HFF-Myc (cell line): ENCODE results near the gene GLG1.

Source experiments
- DNase-seq: peaks from one replicate; pipeline ENCODE4 v3.0.0-alpha.2; 2011; ENCODE audit warnings: low read depth; ENCODE audit errors: extremely low read depth
- H3K4me3 ChIP-seq: replicated peaks from 2 replicates; pipeline ENCODE4 v1.5.1; 2011; ENCODE audit warnings: low read depth, mild to moderate bottlenecking, control low read depth, low read length
- TF ChIP-seq, protein P1 (sequence below): IDR thresholded peaks from 2 replicates; pipeline ENCODE4 v1.5.1; 2012; ENCODE audit warnings: mild to moderate bottlenecking, low read depth, low read length, control low read depth; ENCODE audit errors: missing control alignments

GLG1 gene

DNA sequence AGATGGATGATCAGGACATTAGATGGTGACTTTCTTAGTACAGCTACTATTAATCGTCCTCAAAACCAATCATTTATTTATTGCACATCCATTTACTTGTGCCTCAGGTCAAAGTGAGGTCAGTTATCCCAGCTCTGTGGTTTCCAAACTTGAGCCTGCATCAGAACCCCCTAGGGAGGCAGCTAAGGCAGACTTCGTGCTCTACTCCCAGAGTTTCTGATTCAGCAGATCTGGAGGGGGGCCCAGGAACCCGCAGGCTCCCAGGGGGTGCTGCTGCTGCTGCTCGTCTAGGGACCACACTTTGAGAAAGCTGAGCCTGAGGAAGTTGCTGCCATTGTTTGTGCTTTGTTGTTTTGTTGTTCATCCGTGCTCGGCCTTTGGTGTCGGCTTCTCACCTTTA is 141.6 kb downstream of the GLG1 start:
- TF ChIP-seq, protein P1, sequence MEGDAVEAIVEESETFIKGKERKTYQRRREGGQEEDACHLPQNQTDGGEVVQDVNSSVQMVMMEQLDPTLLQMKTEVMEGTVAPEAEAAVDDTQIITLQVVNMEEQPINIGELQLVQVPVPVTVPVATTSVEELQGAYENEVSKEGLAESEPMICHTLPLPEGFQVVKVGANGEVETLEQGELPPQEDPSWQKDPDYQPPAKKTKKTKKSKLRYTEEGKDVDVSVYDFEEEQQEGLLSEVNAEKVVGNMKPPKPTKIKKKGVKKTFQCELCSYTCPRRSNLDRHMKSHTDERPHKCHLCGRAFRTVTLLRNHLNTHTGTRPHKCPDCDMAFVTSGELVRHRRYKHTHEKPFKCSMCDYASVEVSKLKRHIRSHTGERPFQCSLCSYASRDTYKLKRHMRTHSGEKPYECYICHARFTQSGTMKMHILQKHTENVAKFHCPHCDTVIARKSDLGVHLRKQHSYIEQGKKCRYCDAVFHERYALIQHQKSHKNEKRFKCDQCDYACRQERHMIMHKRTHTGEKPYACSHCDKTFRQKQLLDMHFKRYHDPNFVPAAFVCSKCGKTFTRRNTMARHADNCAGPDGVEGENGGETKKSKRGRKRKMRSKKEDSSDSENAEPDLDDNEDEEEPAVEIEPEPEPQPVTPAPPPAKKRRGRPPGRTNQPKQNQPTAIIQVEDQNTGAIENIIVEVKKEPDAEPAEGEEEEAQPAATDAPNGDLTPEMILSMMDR = no peak
- no peak for DNase-seq

DNA sequence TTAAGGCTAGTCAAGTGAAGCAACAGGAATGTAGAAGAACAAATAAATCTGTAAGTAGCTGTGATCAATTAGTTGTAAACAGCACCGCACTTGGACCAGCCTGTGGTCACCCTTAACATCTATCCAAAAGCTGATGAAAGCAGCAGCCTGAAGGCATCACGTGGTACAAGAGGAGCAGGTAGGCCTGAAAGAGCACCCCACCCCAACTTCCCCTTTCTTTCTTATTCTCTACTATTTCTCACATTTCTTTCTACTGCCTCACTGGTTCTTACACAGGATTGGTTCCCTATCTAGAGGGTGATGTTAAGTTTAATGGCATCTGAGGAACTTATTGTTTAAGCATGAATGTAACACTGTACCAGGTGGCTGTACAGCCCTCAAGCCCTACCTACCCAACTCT is 143.0 kb downstream of the GLG1 start:
- H3K4me3 ChIP-seq = no peak overlapping the region
- TF ChIP-seq, protein P1 = no peak
- no peak for DNase-seq

More for the DNA sequence above, 141.6 kb downstream of the GLG1 start:
- no peak overlapping the region for H3K4me3 ChIP-seq

- DNase-seq = no peak
- no peak overlapping the region for H3K4me3 ChIP-seq
- TF ChIP-seq, protein P1 = no peak
Observed at GRCh38 chr16:74462361-74462760, 144.6 kb downstream of the GLG1 start.

DNA sequence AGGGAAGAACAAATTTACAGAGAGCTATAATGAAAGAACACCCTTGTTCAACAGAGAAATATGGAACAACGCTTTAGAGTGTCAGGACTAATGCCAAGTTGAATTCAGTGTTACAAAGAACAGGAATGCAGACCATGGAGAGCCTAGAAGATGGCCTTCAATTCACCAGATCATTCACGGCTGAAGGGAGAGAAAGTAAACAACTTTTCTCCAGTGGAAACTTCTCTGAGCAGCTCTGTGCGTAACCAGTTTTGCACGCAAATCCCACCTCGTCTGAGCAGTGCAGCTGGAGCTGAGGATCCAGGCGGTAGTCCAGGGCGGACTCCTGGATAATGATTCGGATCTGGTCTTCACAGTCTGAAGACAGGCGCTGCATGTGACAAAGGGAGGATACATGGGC is 145.1 kb downstream of the GLG1 start:
- no peak overlapping the region for H3K4me3 ChIP-seq
- DNase-seq = no peak
- TF ChIP-seq, protein P1 = no peak

GRCh38 chr16:74460542-74460941 is 146.4 kb downstream of the GLG1 start:
- DNase-seq = no peak

DNA sequence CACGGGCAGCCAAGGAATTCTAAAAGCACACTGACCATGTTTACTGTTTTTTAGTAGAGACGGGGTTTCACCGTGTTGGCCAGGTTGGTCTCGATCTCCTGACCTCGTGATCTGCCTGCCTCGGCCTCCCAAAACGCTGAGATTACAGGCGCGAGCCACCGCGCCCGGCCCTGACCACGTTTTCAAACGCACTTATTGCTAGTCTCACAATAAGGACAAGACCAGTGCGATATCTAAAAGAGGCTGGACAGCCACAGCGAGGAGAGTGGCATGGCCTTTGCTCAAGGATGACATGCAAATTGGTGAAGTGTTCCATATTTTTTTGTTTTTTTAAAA is 150.7 kb downstream of the GLG1 start:
- no peak for DNase-seq
- TF ChIP-seq, protein P1 = no peak
- no peak overlapping the region for H3K4me3 ChIP-seq

More at GRCh38 chr16:74460542-74460941, 146.4 kb downstream of the GLG1 start:
- H3K4me3 ChIP-seq = no peak overlapping the region
- TF ChIP-seq, protein P1 = no peak

DNA sequence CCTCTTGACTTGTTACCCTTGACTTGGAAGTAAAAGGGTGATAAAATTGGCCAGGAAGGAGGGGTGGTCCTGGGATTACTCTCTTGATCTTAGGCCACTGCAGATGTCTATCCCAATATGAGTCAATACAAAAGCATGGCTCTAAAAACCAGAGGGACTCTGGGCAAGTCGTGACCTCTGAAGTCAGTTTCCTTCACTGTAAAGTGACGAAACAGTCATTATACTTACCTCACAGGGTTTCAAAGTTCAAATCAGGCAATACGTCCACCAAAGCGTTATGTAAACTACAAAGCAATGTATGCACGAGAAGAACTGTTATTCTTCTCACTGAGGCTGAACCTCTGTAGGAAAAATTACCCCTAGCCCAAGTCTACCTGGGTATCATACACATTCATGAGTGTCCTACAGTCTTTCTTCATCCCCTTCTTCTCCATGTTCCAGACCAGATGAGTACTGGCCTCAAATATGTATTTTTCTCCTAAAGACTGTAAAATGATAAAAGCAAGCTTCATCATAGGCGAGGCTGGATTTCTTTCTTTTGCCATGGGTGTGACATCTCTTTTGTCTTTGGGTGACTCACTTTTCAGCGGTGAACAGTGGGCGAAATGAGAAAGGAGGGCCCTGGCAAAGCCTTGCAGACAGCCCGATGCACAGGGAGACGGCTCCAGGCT is 151.2 kb downstream of the GLG1 start:
- no peak overlapping the region for H3K4me3 ChIP-seq
- no peak for DNase-seq
- TF ChIP-seq, protein P1 = no peak
